IPS-20b (cell line): Measurements from ENCODE around the gene SLC1A3.

Source experiments
- H3K27ac ChIP-seq: one replicate; pipeline ENCODE4 v1.5.1; 2013; ENCODE audit warnings: low read length
- H3K27me3 ChIP-seq: 2 replicates; pipeline ENCODE4 v1.6.1; 2013; ENCODE audit warnings: mild to moderate bottlenecking, low read length, inconsistent platforms; ENCODE audit not compliant: insufficient read depth
- H3K36me3 ChIP-seq: 2 replicates; pipeline ENCODE4 v1.6.1; 2013; ENCODE audit warnings: low read depth, mild to moderate bottlenecking, inconsistent platforms, low read length, moderate library complexity; ENCODE audit not compliant: insufficient read depth
- H3K4me1 ChIP-seq: 2 replicates; pipeline ENCODE4 v1.6.1; 2013; ENCODE audit warnings: mild to moderate bottlenecking, control low read depth, inconsistent platforms, low read length, moderate library complexity; ENCODE audit not compliant: insufficient read depth
- H3K4me3 ChIP-seq: 2 replicates; pipeline ENCODE4 v1.5.1; 2013; ENCODE audit warnings: mild to moderate bottlenecking, low read length, inconsistent platforms
- H3K9ac ChIP-seq: 2 replicates; pipeline ENCODE4 v1.6.1; 2013; ENCODE audit warnings: low read depth, mild to moderate bottlenecking, inconsistent platforms, low read length, moderate library complexity
- H3K9me3 ChIP-seq: 2 replicates; pipeline ENCODE4 v1.6.1; 2013; ENCODE audit warnings: mild to moderate bottlenecking, low read depth, low read length, inconsistent platforms; ENCODE audit not compliant: insufficient read depth

The SLC1A3 gene

GRCh38 chr5:36728697-36729543 is 122.5 kb downstream of the SLC1A3 start:
- Histone ChIP-seq H3K9ac (no peak overlapping the region), H3K36me3 (no peaks in the 10 kb centered on the region), H3K9me3 (no peaks in the 10 kb centered on the region), H3K27me3 (no peaks in the 10 kb centered on the region; the same call in 1 of the 2 replicates), H3K27ac (no peak overlapping the region), H3K4me3 (no peak overlapping the region), H3K4me1 (peaks cover 2% of the 10 kb centered on the region; the same call in 1 of the 2 replicates)

- H3K27me3 ChIP-seq: no peaks in the 10 kb centered on the region; the same call in 1 of the 2 replicates
- no peak overlapping the region for H3K27ac ChIP-seq
- no peaks in the 10 kb centered on the region for H3K36me3 ChIP-seq
- H3K9me3 ChIP-seq: no peaks in the 10 kb centered on the region
- no peak overlapping the region for H3K9ac ChIP-seq
- H3K4me3 ChIP-seq: no peak overlapping the region
- peaks cover 2% of the 10 kb centered on the region; the same call in 1 of the 2 replicates for H3K4me1 ChIP-seq
These were observed 124.3 kb downstream of the SLC1A3 start for GRCh38 chr5:36730537-36731216.

GRCh38 chr5:36733183-36733582 is 126.8 kb downstream of the SLC1A3 start:
- Histone ChIP-seq H3K36me3 (no peaks in the 10 kb centered on the region), H3K27ac (no peak overlapping the region), H3K27me3 (no peaks in the 10 kb centered on the region), H3K9ac (no peak overlapping the region), H3K9me3 (no peaks in the 10 kb centered on the region), H3K4me1 (peaks cover 2% of the 10 kb centered on the region; the same call in 1 of the 2 replicates), H3K4me3 (no peak overlapping the region)

GRCh38 chr5:36734422-36734821 is 128.0 kb downstream of the SLC1A3 start:
- Histone ChIP-seq H3K9me3 (no peaks in the 10 kb centered on the region), H3K27ac (no peak overlapping the region), H3K4me1 (peaks cover 2% of the 10 kb centered on the region; the same call in 1 of the 2 replicates), H3K27me3 (no peaks in the 10 kb centered on the region), H3K4me3 (no peak overlapping the region), H3K36me3 (no peaks in the 10 kb centered on the region), H3K9ac (no peak overlapping the region)

- Histone ChIP-seq H3K9ac (no peak overlapping the region), H3K4me1 (peaks cover 2% of the 10 kb centered on the region; the same call in 1 of the 2 replicates), H3K27me3 (no peaks in the 10 kb centered on the region), H3K36me3 (no peaks in the 10 kb centered on the region), H3K9me3 (no peaks in the 10 kb centered on the region), H3K27ac (no peak overlapping the region), H3K4me3 (no peak overlapping the region)
These were observed 129.5 kb downstream of the SLC1A3 start for GRCh38 chr5:36735891-36736290.
